Left lung (tissue), 10 donors: ENCODE results near the gene SLC47A2. TPM values are rescaled to one million over a fixed set of nuclear protein-coding genes. Genes with fewer than 3 reads are reported as not detected.

Experiments used
- ATAC-seq: fragments of 200-7000 bp; cut with Tn5 transposase; one replicate; pipeline ENCODE4 v1.9.1; 2020; ENCODE audit warnings: moderate library complexity
- DNase-seq, 4 donors: peaks; one replicate each; pipeline ENCODE4 v3.0.0-alpha.2; 2013 to 2020
- H3K27ac ChIP-seq, 2 donors: fragments of 200-600 bp; sonication (generic) in 1 of 2; one replicate each; pipeline versions ENCODE4 v1.5.0 to v1.8.0; 2020 to 2021
- H3K27me3 ChIP-seq, 2 donors: fragments of 200-600 bp; sonication (generic) in 1 of 2; one replicate each; pipeline versions ENCODE4 v1.5.0 to v1.8.0; 2020 to 2021
- H3K36me3 ChIP-seq, 2 donors: fragments of 200-600 bp; sonication (generic) in 1 of 2; one replicate each; pipeline versions ENCODE4 v1.5.0 to v1.8.0; 2020 to 2021
- H3K4me1 ChIP-seq, 2 donors: fragments of 200-600 bp; one replicate each; pipeline ENCODE4 v1.8.0; 2021
- H3K4me3 ChIP-seq, 2 donors: fragments of 200-600 bp; sonication (generic) in 1 of 2; one replicate each; pipeline versions ENCODE4 v1.5.0 to v1.8.0; 2020 to 2021; ENCODE audit warnings: mild to moderate bottlenecking in 1 of 2
- H3K9me3 ChIP-seq, 2 donors: fragments of 200-600 bp; sonication (generic) in 1 of 2; one replicate each; pipeline versions ENCODE4 v1.5.0 to v1.8.0; 2020 to 2021
- intact Hi-C, 2 donors: fragments of 100-400 bp; cut with DNase I; formaldehyde crosslinking; loops; one replicate each; pipeline versions ENCODE4 v1.11.2 to v1.14.2; 2022
- polyA plus RNA-seq, 6 donors: library from polyadenylated mRNA; unstranded; fragments of 120-200 nt; gene quantifications; one replicate each; pipeline ENCODE4 v1.2.1, GENCODE V29; 2013; ENCODE audit not compliant: insufficient read length in 6 of 6
- total RNA-seq, 2 donors: library from RNA; stranded (reverse); fragmentation: NEBNext Ultra II Directional; extraction: Animal tissue kit (Norgen Biotek cat#: 25700); gene quantifications; one replicate each; pipeline ENCODE4 v1.2.1, GENCODE V29; 2021
- TF ChIP-seq, protein P1 (sequence below), 2 donors: fragments of 200-600 bp; sonication (generic) in 1 of 2; IDR thresholded peaks; one replicate each; pipeline versions ENCODE4 v1.5.0 to v1.8.0; 2021; ENCODE audit warnings: antibody characterized with exemption in 2 of 2
- donor health status: DM: no; HTN: yes; CAD: no.
- donor health status: DM: no; HTN: no; CAD: no.

The SLC47A2 gene
- total and polyA plus RNA-seq, 8 donors = 0.20 to 0.60 (median 0.41) TPM; not detected in 2

DNA sequence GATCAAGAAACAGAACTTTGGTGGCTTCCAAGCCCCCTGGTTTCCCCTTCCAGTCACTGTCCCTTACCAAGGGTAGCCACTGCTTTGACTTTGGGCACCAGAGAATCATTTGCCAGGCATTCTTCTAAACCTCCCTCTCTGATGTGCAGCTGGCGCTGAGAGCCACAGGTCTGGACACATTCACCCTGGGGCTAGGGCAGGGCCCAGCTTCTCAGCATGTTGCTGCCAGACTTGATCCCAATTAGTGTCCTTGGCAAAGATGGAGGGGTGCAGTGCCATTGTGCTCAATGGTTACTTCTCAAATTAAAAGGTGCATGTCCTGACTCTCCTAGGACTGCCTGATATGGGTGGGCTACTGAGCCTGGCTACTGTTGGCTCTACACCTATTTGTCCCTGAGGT, 7.6 kb upstream of the SLC47A2 start:
- H3K4me1 ChIP-seq = peaks cover 17 to 49% of the 10 kb centered on the region in 2 donors
- intact Hi-C loops = no loop called here

DNA sequence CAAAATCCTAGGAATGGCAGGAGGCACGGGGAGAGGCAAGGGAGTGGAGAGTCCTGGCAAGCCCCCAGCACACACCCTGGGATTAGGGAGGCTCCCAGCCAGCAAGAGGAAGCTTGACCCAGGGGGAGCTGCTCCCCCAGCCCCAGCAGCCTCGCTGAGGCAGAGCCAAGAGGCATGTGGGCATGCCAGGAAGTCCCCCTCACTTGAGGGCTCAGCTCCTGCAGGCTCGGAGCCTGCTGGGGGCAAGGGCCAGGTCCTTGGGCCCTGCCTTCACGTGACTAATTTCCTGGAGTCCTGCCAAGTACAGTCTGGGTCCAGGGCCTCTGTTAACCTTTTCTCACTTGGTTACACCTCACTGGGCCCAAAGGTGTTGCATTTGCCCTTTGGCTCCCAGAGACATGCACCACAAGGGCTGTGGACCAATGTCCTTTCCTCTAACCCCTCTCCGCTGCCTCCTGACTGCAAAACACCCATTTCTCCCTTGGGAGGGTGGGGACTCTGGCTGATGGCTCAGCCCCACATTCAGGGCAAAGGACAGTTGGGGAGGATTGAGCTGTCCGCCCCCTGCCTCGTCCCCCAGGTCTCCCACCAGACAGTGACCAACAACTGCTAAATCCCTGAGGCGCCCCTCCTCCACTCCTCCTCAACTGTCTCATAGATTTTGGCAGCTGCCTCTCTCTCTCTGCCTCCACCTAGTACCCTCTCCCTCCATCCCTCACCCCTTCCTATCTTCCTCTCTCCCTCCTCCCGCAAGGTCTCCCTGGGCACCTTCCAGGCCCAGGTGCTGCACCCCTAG, 4.4 kb upstream of the SLC47A2 start:
- TF ChIP-seq, protein P1, sequence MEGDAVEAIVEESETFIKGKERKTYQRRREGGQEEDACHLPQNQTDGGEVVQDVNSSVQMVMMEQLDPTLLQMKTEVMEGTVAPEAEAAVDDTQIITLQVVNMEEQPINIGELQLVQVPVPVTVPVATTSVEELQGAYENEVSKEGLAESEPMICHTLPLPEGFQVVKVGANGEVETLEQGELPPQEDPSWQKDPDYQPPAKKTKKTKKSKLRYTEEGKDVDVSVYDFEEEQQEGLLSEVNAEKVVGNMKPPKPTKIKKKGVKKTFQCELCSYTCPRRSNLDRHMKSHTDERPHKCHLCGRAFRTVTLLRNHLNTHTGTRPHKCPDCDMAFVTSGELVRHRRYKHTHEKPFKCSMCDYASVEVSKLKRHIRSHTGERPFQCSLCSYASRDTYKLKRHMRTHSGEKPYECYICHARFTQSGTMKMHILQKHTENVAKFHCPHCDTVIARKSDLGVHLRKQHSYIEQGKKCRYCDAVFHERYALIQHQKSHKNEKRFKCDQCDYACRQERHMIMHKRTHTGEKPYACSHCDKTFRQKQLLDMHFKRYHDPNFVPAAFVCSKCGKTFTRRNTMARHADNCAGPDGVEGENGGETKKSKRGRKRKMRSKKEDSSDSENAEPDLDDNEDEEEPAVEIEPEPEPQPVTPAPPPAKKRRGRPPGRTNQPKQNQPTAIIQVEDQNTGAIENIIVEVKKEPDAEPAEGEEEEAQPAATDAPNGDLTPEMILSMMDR (IDR thresholded peaks at IDR 0.05) = no peak
- Histone ChIP-seq H3K9me3 (no peaks in the 10 kb centered on the region), H3K36me3 (no peaks in the 10 kb centered on the region), H3K27ac (no peak overlapping the region), H3K4me1 (peaks cover 5 to 22% of the 10 kb centered on the region in 2 donors), H3K27me3 (no peaks in the 10 kb centered on the region), H3K4me3 (no peak overlapping the region)
- DNase-seq (peak in 2 of 4 donors; percentile 34 to 59), ATAC-seq (no peak)
- intact Hi-C loops = no loop called here

More for the DNA sequence above, 7.6 kb upstream of the SLC47A2 start:
- TF ChIP-seq, protein P1 (IDR thresholded peaks at IDR 0.05) = no peak
- ATAC-seq (no peak), DNase-seq (peak in 1 of 4 donors; percentile 25)
- Histone ChIP-seq H3K27ac (no peak overlapping the region), H3K4me3 (no peak overlapping the region), H3K36me3 (no peaks in the 10 kb centered on the region), H3K9me3 (no peaks in the 10 kb centered on the region), H3K27me3 (no peaks in the 10 kb centered on the region)

DNA sequence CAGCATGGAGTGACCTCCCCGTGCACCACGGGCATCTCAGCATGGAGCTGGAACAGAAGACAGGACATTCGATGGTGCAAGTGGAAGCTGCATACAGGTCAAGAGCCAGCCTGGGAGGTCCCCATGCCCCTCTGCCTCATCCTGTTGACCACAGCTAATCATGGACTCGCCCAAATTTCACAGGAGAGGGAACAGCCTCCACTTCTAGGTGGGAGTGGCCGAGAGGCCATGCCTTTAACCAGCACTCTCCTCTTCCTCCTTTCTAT, 3.8 kb upstream of the SLC47A2 start:
- DNase-seq = peak in 1 of 4 donors; percentile 25
- ATAC-seq = no peak
- Histone ChIP-seq H3K9me3 (no peaks in the 10 kb centered on the region), H3K4me1 (peaks cover 5 to 16% of the 10 kb centered on the region in 2 donors), H3K4me3 (no peak overlapping the region), H3K36me3 (no peaks in the 10 kb centered on the region), H3K27ac (no peak overlapping the region), H3K27me3 (no peaks in the 10 kb centered on the region)
- TF ChIP-seq, protein P1 (IDR thresholded peaks at IDR 0.05) = no peak
- intact Hi-C loops = no loop called here

DNA sequence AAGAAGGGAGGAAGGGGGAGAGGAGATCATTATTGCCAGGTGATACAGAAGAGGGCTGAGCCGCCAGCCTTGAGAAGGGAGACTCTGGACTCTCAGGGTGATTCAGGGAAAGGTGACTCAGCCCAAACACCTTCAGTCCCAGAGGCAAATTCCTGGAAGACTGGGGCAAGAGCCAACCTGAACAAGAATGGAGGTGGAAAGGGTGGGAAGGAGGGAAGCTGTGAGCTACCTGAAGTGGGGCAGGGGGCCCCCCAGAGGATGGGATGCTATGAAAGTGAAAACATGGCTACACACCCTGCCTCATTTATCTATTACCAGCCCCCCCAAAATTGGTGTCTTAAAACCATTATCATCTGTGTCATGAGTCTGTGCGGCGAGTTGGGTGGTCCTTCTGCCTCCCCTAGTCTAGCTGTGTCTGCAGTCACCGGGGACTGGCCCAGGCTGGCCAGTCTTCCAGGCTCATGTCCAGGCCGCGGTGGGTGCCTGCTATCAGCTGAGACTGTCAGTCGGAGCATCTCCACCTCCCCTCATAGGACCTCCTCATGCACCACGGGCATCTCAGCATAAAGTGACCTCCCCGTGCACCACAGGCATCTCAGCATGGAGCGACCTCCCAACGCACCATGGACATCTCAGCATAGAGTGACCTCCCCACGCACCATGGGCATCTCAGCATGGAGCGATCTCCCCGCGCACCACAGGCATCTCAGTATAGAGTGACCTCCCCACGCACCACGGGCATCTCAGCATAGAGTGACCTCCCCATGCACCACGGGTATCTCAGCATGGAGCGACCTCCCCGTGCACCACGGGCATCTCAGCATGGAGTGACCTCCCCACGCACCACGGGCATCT, 3.2 kb upstream of the SLC47A2 start:
- intact Hi-C loops = no loop called here
- H3K9me3 ChIP-seq = no peaks in the 10 kb centered on the region
- TF ChIP-seq, protein P1 (IDR thresholded peaks at IDR 0.05) = no peak
- H3K4me3 ChIP-seq = no peak overlapping the region
- peaks cover 5 to 10% of the 10 kb centered on the region in 2 donors for H3K4me1 ChIP-seq
- no peak overlapping the region for H3K27ac ChIP-seq
- no peaks in the 10 kb centered on the region for H3K27me3 ChIP-seq
- ATAC-seq (peak; percentile 12), DNase-seq (peak in 1 of 4 donors; percentile 57)
- no peaks in the 10 kb centered on the region for H3K36me3 ChIP-seq
